ENCODE measurements around the gene NRDE2.

Gene NRDE2

GRCh38 chr14:90278199-90279175 lies 53.3 kb downstream of the NRDE2 start:
- no peak for TF ChIP-seq REST (IDR thresholded peaks at IDR 0.05; ENCODE audit: low read depth)
- TF ChIP-seq CREB1 (IDR thresholded peaks at IDR 0.05; ENCODE audit: low read depth) = no peak
- no peak for TF ChIP-seq MAX (IDR thresholded peaks at IDR 0.05)
- no peak for TF ChIP-seq TAF1 (IDR thresholded peaks at IDR 0.05; ENCODE audit: low read depth)
- no peak for TF ChIP-seq RAD21 (IDR thresholded peaks at IDR 0.05; ENCODE audit: low read depth)

GRCh38 chr14:90277581-90278198 lies 54.1 kb downstream of the NRDE2 start:
- TF ChIP-seq TCF12 (IDR thresholded peaks at IDR 0.05; ENCODE audit: low read depth) (no peak), EGR1 (IDR thresholded peaks at IDR 0.05) (no peak), REST (IDR thresholded peaks at IDR 0.05; ENCODE audit: low read depth) (no peak), MAX (IDR thresholded peaks at IDR 0.05) (no peak), FOXM1 (IDR thresholded peaks at IDR 0.05; ENCODE audit: borderline replicate concordance, low read depth) (no peak), CEBPB (IDR thresholded peaks at IDR 0.05) (no peak), TAF1 (IDR thresholded peaks at IDR 0.05; ENCODE audit: low read depth) (no peak), ZBTB7A (IDR thresholded peaks at IDR 0.05; ENCODE audit: low read depth) (no peak), CREB1 (IDR thresholded peaks at IDR 0.05; ENCODE audit: low read depth) (no peak), USF1 (IDR thresholded peaks at IDR 0.05) (no peak), NFIC (IDR thresholded peaks at IDR 0.05) (no peak), TEAD4 (IDR thresholded peaks at IDR 0.05) (no peak), YY1 (IDR thresholded peaks at IDR 0.05; ENCODE audit: low read depth) (no peak)

GRCh38 chr14:90276646-90277367 lies 54.9 kb downstream of the NRDE2 start:
- TF ChIP-seq NFIC (IDR thresholded peaks at IDR 0.05) (no peak), FOXM1 (IDR thresholded peaks at IDR 0.05; ENCODE audit: borderline replicate concordance, low read depth) (no peak), MAX (IDR thresholded peaks at IDR 0.05) (no peak), USF1 (IDR thresholded peaks at IDR 0.05) (no peak), TEAD4 (IDR thresholded peaks at IDR 0.05) (no peak), EP300 (IDR thresholded peaks at IDR 0.05; ENCODE audit: borderline replicate concordance) (no peak), TAF1 (IDR thresholded peaks at IDR 0.05; ENCODE audit: low read depth) (no peak), CEBPB (IDR thresholded peaks at IDR 0.05) (no peak), ZBTB7A (IDR thresholded peaks at IDR 0.05; ENCODE audit: low read depth) (no peak)

- TF ChIP-seq TCF12 (IDR thresholded peaks at IDR 0.05; ENCODE audit: low read depth) (no peak), RAD21 (IDR thresholded peaks at IDR 0.05; ENCODE audit: low read depth) (no peak), FOXM1 (IDR thresholded peaks at IDR 0.05; ENCODE audit: borderline replicate concordance, low read depth) (no peak), EGR1 (IDR thresholded peaks at IDR 0.05) (no peak), CREB1 (IDR thresholded peaks at IDR 0.05; ENCODE audit: low read depth) (no peak), ZBTB7A (IDR thresholded peaks at IDR 0.05; ENCODE audit: low read depth) (no peak), TEAD4 (IDR thresholded peaks at IDR 0.05) (no peak), NFIC (IDR thresholded peaks at IDR 0.05) (no peak), MAX (IDR thresholded peaks at IDR 0.05) (no peak), YY1 (IDR thresholded peaks at IDR 0.05; ENCODE audit: low read depth) (no peak), EP300 (IDR thresholded peaks at IDR 0.05; ENCODE audit: borderline replicate concordance) (no peak), USF1 (IDR thresholded peaks at IDR 0.05) (no peak), CEBPB (IDR thresholded peaks at IDR 0.05) (no peak), TAF1 (IDR thresholded peaks at IDR 0.05; ENCODE audit: low read depth) (no peak), REST (IDR thresholded peaks at IDR 0.05; ENCODE audit: low read depth) (no peak)
Observed at GRCh38 chr14:90275820-90276219, 55.9 kb downstream of the NRDE2 start.
